IMR-90 (cell line): ENCODE measurements around the gene SLC12A8. TPM values are rescaled to one million over a fixed set of nuclear protein-coding genes. Genes with fewer than 3 reads are reported as not detected.

Source experiments
- ATAC-seq: fragments of 200-7000 bp; cut with Tn5 transposase; 2 replicates; pipeline ENCODE4 v1.9.1; 2020; ENCODE audit warnings: low read depth, mild to moderate bottlenecking, moderate library complexity
- BruUV-seq: library from RNA; stranded (reverse); fragments of 400-500 nt; replicated peaks from 2 replicates; lab custom pipeline; 2021; lab: Mats Ljungman, UMichigan
- CTCF ChIA-PET: fragments of 300-600 bp; formaldehyde crosslinking; extraction: SDS; loops from one replicate; lab custom pipeline; 2021; ENCODE audit warnings: antibody characterized with exemption; lab: Yijun Ruan, JAX
- POLR2A ChIA-PET: fragments of 300-600 bp; sonication (Branson Sonifier 250); formaldehyde crosslinking; loops from one replicate; lab custom pipeline; 2022; ENCODE audit warnings: antibody characterized with exemption; ENCODE audit not compliant: unreplicated experiment; lab: Charles Lee
- DNase-seq: peaks from one replicate; pipeline ENCODE4 v3.0.0; 2013
- H2AFZ ChIP-seq: replicated peaks from 2 replicates; pipeline ENCODE3; 2013; ENCODE audit warnings: low read length, mild to moderate bottlenecking; ENCODE audit not compliant: poor library complexity
- H2AK5ac ChIP-seq: 2 replicates; pipeline ENCODE4 v1.6.1; 2013; ENCODE audit warnings: low read depth, low read length, inconsistent platforms
- H2AK9ac ChIP-seq: replicated peaks from 2 replicates; pipeline ENCODE3; 2013; ENCODE audit warnings: mild to moderate bottlenecking, low read depth, low read length, moderate library complexity; ENCODE audit not compliant: poor library complexity
- H2BK120ac ChIP-seq: 2 replicates; pipeline ENCODE4 v1.6.1; 2013; ENCODE audit warnings: low read depth, low read length, inconsistent platforms
- H2BK15ac ChIP-seq: 3 replicates; pipeline ENCODE4 v1.6.1; 2013; ENCODE audit warnings: low read depth, low read length, inconsistent platforms
- H2BK20ac ChIP-seq: 2 replicates; pipeline ENCODE4 v1.6.1; 2013; ENCODE audit warnings: low read depth, mild to moderate bottlenecking, inconsistent platforms, low read length, moderate library complexity
- H2BK5ac ChIP-seq: 2 replicates; pipeline ENCODE4 v1.6.1; 2013; ENCODE audit warnings: mild to moderate bottlenecking, low read depth, low read length, inconsistent platforms; ENCODE audit not compliant: poor library complexity, severe bottlenecking
- H3K14ac ChIP-seq: replicated peaks from 2 replicates; pipeline ENCODE4 v1.6.1; 2013; ENCODE audit warnings: low read depth, low read length, inconsistent platforms
- H3K18ac ChIP-seq: 2 replicates; pipeline ENCODE4 v1.6.1; 2013; ENCODE audit warnings: low read depth, low read length, control low read depth
- H3K23ac ChIP-seq: 2 replicates; pipeline ENCODE4 v1.6.1; 2013; ENCODE audit warnings: low read depth, low read length, inconsistent platforms
- H3K27ac ChIP-seq: 2 replicates; pipeline ENCODE4 v1.5.1; 2013; ENCODE audit warnings: mild to moderate bottlenecking, control low read depth, low read length; ENCODE audit not compliant: insufficient read depth
- H3K27me3 ChIP-seq: 2 replicates; pipeline ENCODE4 v1.6.1; 2013; ENCODE audit warnings: low read length; ENCODE audit not compliant: control insufficient read depth, insufficient read depth
- H3K36me3 ChIP-seq: 2 replicates; pipeline ENCODE4 v1.6.1; 2013; ENCODE audit warnings: low read length, mixed read lengths; ENCODE audit not compliant: control insufficient read depth, insufficient read depth
- H3K4ac ChIP-seq: 2 replicates; pipeline ENCODE4 v1.6.1; 2013; ENCODE audit warnings: low read depth, low read length, inconsistent platforms
- H3K4me1 ChIP-seq: 2 replicates; pipeline ENCODE4 v1.6.1; 2013; ENCODE audit warnings: low read length, mixed read lengths; ENCODE audit not compliant: control insufficient read depth, insufficient read depth
- H3K4me2 ChIP-seq: 2 replicates; pipeline ENCODE4 v1.6.1; 2013; ENCODE audit warnings: low read depth, mild to moderate bottlenecking, control low read depth, low read length, moderate library complexity
- H3K4me3 ChIP-seq: 2 replicates; pipeline ENCODE4 v1.5.1; 2013; ENCODE audit warnings: low read depth, mild to moderate bottlenecking, control low read depth, low read length, moderate library complexity; ENCODE audit not compliant: insufficient read depth
- H3K56ac ChIP-seq: 2 replicates; pipeline ENCODE4 v1.6.1; 2013; ENCODE audit warnings: low read length, inconsistent platforms; ENCODE audit not compliant: insufficient read depth; ENCODE audit errors: extremely low read depth
- H3K79me1 ChIP-seq, 2 experiments: 2 replicates each; pipeline ENCODE4 v1.6.1; 2013; ENCODE audit warnings: low read length in 2 of 2, inconsistent platforms in 1 of 2, low read depth in 1 of 2
- H3K9ac ChIP-seq: 2 replicates; pipeline ENCODE4 v1.6.1; 2013; ENCODE audit warnings: low read depth, low read length, control low read depth
- H3K9me1 ChIP-seq: 2 replicates; pipeline ENCODE4 v1.6.1; 2013; ENCODE audit warnings: low read length, inconsistent platforms; ENCODE audit not compliant: insufficient read depth
- H3K9me3 ChIP-seq: 2 replicates; pipeline ENCODE4 v1.6.1; 2013; ENCODE audit warnings: low read length; ENCODE audit not compliant: control insufficient read depth, insufficient read depth
- H4K20me1 ChIP-seq: 2 replicates; pipeline ENCODE4 v1.6.1; 2013; ENCODE audit warnings: low read length, inconsistent platforms; ENCODE audit not compliant: insufficient read depth
- H4K5ac ChIP-seq: 2 replicates; pipeline ENCODE4 v1.6.1; 2013; ENCODE audit warnings: mild to moderate bottlenecking, low read depth, low read length, control low read depth
- H4K8ac ChIP-seq, 2 experiments: 2 replicates each; pipeline ENCODE4 v1.6.1; 2013; ENCODE audit warnings: low read depth in 2 of 2, low read length in 2 of 2, control low read depth in 1 of 2, inconsistent platforms in 1 of 2
- H4K91ac ChIP-seq: 2 replicates; pipeline ENCODE4 v1.6.1; 2013; ENCODE audit warnings: low read depth, low read length, inconsistent platforms; ENCODE audit not compliant: insufficient read depth
- BHLHE40 ChIP-seq: fragments of 150-350 bp; IDR thresholded peaks from 2 replicates; pipeline ENCODE4 v1.6.1; 2016; ENCODE audit warnings: mild to moderate bottlenecking, low read depth, low read length
- CEBPB ChIP-seq: IDR thresholded peaks from 2 replicates; pipeline ENCODE4 v1.6.1; 2012; ENCODE audit warnings: low read depth, low read length, improper control_type of control experiment
- CHD1 ChIP-seq: IDR thresholded peaks from 2 replicates; pipeline ENCODE4 v1.6.1; 2012; ENCODE audit warnings: low read depth, low read length, improper control_type of control experiment
- FOS ChIP-seq: fragments of 150-350 bp; IDR thresholded peaks from 2 replicates; pipeline ENCODE4 v1.6.1; 2016; ENCODE audit warnings: low read depth, low read length
- MAFK ChIP-seq: IDR thresholded peaks from 2 replicates; pipeline ENCODE4 v1.6.1; 2012; ENCODE audit warnings: low read depth, low read length, improper control_type of control experiment
- MAZ ChIP-seq: IDR thresholded peaks from 2 replicates; pipeline ENCODE4 v1.6.1; 2012; ENCODE audit warnings: low read depth, mild to moderate bottlenecking, low read length, improper control_type of control experiment, moderate library complexity, borderline replicate concordance
- MXI1 ChIP-seq: IDR thresholded peaks from 2 replicates; pipeline ENCODE4 v1.6.1; 2012; ENCODE audit warnings: low read depth, mild to moderate bottlenecking, low read length, moderate library complexity, borderline replicate concordance
- NFE2L2 ChIP-seq: fragments of 150-350 bp; IDR thresholded peaks from 2 replicates; pipeline ENCODE4 v1.6.1; 2016; ENCODE audit warnings: low read depth, mild to moderate bottlenecking, low read length
- RAD21 ChIP-seq: IDR thresholded peaks from 2 replicates; pipeline ENCODE4 v1.6.1; 2012; ENCODE audit warnings: low read length, improper control_type of control experiment
- RCOR1 ChIP-seq: IDR thresholded peaks from 2 replicates; pipeline ENCODE4 v1.6.1; 2012; ENCODE audit warnings: mild to moderate bottlenecking, low read length, improper control_type of control experiment; ENCODE audit not compliant: insufficient replicate concordance
- RFX5 ChIP-seq: IDR thresholded peaks from 2 replicates; pipeline ENCODE4 v1.8.0; 2012; ENCODE audit warnings: low read depth, mild to moderate bottlenecking, low read length, moderate library complexity
- SMC3 ChIP-seq: fragments of 150-350 bp; IDR thresholded peaks from 2 replicates; pipeline ENCODE4 v1.6.1; 2016; ENCODE audit warnings: low read depth, mild to moderate bottlenecking, antibody characterized with exemption, low read length, moderate library complexity
- USF2 ChIP-seq: fragments of 150-350 bp; IDR thresholded peaks from 2 replicates; pipeline ENCODE4 v1.6.1; 2017; ENCODE audit warnings: mild to moderate bottlenecking, antibody characterized with exemption, low read length, low read depth
- WGBS, 2 experiments: methylation state at CpG; one replicate each; pipeline versions ENCODE4 v1.1.5 to v1.1.7; 2013; ENCODE audit warnings: missing lambda C conversion rate in 2 of 2; ENCODE audit not compliant: insufficient read length in 1 of 2; ENCODE audit errors: extremely low coverage in 2 of 2; 5-methylcytosine and 5-hydroxymethylcytosine counted together
- dilution Hi-C: fragments of 300-500 bp; cut with HindIII; formaldehyde crosslinking; loops from one replicate; pipeline ENCODE4 v1.14.3; 2018; ENCODE audit warnings: low sequenced_read_pairs; ENCODE audit not compliant: unreplicated experiment
- in situ Hi-C: fragments of 300-500 bp; cut with MboI; formaldehyde crosslinking; loops from 3 replicates; pipeline ENCODE4 v1.14.3; 2019; ENCODE audit warnings: low sequenced_read_pairs, inconsistent platforms, mixed read lengths
- intact Hi-C: fragments of 100-400 bp; cut with micrococcal nuclease; formaldehyde crosslinking; loops from 2 replicates; pipeline ENCODE4 v1.10.0; 2022
- polyA plus RNA-seq, 3 experiments: library from polyadenylated mRNA; depleted of rRNA; stranded (reverse); fragments of >200 nt; gene quantifications; 2 replicates each; pipeline ENCODE4 v1.2.3, GENCODE V29; 2012; ENCODE audit warnings: low replicate concordance in 1 of 3
- total RNA-seq: library from RNA; depleted of rRNA; stranded (reverse); fragments of >200 nt; gene quantifications from 2 replicates; pipeline ENCODE4 v1.2.3, GENCODE V29; 2012

Gene SLC12A8
- total and polyA plus RNA-seq, 2 of the 4 experiments (the other 2 are of a cell fraction), result 2.2 to 4.3 TPM

- Histone ChIP-seq H3K4me2 (peak overlapping the region; percentile 27; the same call in 1 of the 2 replicates), H3K9me1 (peaks cover 12% of the 10 kb centered on the region; the same call in 1 of the 2 replicates), H3K79me1 (no peaks in the 10 kb centered on the region), H4K5ac (peak overlapping the region; percentile 9; the same call in 1 of the 2 replicates), H3K56ac (no peak overlapping the region), H3K18ac (peak overlapping the region; percentile 17), H3K23ac (0 out of 2 replicates have a peak overlapping the region, but pooled peaks have one; percentile 34), H2AK5ac (peak overlapping the region; percentile 2; the same call in 1 of the 2 replicates), H3K36me3 (no peaks in the 10 kb centered on the region), H3K27ac (peak overlapping the region; percentile 55; the same call in 1 of the 2 replicates), H3K9ac (no peak overlapping the region), H4K8ac (peak overlapping the region in 1 of 2 experiments; percentile 16; a peak in 1 of 4 replicates), H2AK9ac (no peak overlapping the region), H3K4me3 (no peak overlapping the region), H3K4ac (peak overlapping the region; percentile 35; the same call in 1 of the 2 replicates), H4K91ac (peak overlapping the region; percentile 26), H2BK5ac (no peak overlapping the region), H2BK20ac (peak overlapping the region; percentile 57), H4K20me1 (peaks cover 4% of the 10 kb centered on the region; the same call in 1 of the 2 replicates), H3K4me1 (peaks cover 17% of the 10 kb centered on the region), H3K27me3 (0 out of 2 replicates have a peak, but pooled peaks cover 1% of the 10 kb centered on the region), H3K9me3 (no peaks in the 10 kb centered on the region), H2BK120ac (peak overlapping the region; percentile 4; the same call in 1 of the 2 replicates), H3K14ac (peak overlapping the region; percentile 0; the same call in 1 of the 2 replicates), H2AFZ (no peak overlapping the region), H2BK15ac (0 out of 3 replicates have a peak overlapping the region, but pooled peaks have one; percentile 10)
- no TSS peak for BruUV-seq
- ChIA-PET POLR2A (interaction anchor here (0.7 kb wide), 1 partner anchor 85 kb away, joined by 5 read pairs; no protein-coding TSS in a partner anchor), CTCF (interaction anchor here (0.6 to 1.0 kb wide), 5 partner anchors 16 to 256 kb away, joined by 3 to 4 read pairs (median 3); no protein-coding TSS in a partner anchor)
- WGBS, 2 experiments, result no CpG with 5 or more reads among the region's 5 CpGs
- intact Hi-C loops (loop anchor here (1.0 to 10.0 kb wide), 2 partner anchors 141 to 270 kb away; no protein-coding TSS in a partner anchor), in situ Hi-C loops (no loop called here), dilution Hi-C loops (no loop called here)
- DNase-seq, result peak; percentile 92
- TF ChIP-seq RAD21 (peak; percentile 15; the same call in 1 of the 2 replicates), RCOR1 (no peak), BHLHE40 (peak; percentile 82; the same call in 1 of the 2 replicates), FOS (no peak), RFX5 (no peak), MAZ (peak; percentile 56; the same call in 1 of the 2 replicates), CEBPB (0 out of 2 replicates have a peak, but pooled peaks have one; percentile 13), SMC3 (peak; percentile 6; the same call in 1 of the 2 replicates), CHD1 (no peak), MXI1 (peak; percentile 92; the same call in 1 of the 2 replicates), NFE2L2 (no peak), USF2 (peak; percentile 44; the same call in 1 of the 2 replicates), MAFK (no peak)
- ATAC-seq, result peak; percentile 95
These were observed 17.5 kb downstream of the SLC12A8 start for GRCh38 chr3:125194849-125195601.
